ENCODE results near the gene CLCF1.

Gene CLCF1

DNA sequence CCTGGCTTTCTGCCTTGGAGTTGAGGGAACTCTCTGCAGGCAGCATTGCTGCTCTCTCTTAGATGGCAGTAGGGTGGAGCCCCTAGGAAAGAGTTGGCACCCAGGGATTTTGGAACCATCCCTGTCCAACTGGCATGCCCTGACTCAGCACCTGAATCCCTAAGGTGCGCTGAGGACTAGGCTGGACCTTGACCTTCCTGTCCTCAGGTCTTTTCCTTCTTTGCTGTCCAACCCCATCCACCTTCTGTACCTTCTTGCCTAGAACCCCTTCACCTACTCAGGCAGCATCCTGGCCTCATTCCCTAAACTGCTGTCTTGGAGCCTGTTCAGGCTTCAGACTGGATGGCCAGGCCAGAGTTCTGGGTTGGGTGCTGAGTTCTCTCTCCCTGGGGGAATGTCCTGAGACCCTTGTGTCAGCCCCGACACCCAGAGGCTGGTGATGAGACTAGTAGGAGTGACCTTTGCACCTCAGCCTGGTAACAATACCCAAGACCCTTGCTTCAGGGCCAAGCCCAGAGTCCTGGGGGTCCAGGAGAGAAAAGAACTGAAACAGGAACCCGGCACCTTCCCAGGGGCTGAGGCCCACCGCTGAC, 17.5 kb downstream of the CLCF1 start:
- DNase-seq, result no peak

DNA sequence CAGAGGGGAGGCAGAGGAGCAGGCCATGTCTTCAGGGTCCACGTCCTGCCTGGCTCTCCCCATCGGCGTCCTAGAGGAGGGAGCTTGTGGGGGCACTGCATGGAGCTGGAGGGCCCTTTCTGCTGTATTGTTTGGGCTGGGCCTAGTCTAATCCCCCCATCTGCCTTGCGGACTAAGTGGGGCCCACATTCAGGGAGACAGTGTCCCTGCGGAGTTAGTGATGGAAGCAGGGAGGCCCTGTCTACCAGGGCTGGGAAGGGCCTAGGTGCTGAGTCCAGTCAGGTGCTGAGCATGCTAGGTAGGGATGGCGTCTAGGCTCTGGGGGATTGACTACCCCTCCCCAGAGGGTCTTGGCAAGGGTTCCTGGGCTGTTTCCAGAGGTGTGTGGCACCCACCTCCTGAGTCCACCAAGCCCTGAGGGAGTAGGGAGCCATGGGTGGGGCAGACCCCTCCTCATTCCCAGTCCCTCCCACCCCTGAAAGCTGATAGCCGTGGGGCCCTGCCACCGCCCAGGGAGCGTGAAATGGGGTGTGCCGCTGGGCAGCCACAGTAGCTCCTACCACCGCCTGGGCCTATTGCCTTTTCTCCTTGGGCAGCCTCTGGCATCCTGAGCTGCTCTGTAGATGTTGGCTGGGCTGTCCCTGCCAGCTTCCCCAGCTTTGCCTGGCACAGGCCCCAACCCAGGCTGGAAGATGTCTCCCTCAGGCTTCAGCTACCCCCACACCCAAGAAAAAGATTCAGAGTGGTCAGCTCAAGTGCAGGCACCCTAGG, 18.2 kb downstream of the CLCF1 start:
- DNase-seq, result no peak

DNA sequence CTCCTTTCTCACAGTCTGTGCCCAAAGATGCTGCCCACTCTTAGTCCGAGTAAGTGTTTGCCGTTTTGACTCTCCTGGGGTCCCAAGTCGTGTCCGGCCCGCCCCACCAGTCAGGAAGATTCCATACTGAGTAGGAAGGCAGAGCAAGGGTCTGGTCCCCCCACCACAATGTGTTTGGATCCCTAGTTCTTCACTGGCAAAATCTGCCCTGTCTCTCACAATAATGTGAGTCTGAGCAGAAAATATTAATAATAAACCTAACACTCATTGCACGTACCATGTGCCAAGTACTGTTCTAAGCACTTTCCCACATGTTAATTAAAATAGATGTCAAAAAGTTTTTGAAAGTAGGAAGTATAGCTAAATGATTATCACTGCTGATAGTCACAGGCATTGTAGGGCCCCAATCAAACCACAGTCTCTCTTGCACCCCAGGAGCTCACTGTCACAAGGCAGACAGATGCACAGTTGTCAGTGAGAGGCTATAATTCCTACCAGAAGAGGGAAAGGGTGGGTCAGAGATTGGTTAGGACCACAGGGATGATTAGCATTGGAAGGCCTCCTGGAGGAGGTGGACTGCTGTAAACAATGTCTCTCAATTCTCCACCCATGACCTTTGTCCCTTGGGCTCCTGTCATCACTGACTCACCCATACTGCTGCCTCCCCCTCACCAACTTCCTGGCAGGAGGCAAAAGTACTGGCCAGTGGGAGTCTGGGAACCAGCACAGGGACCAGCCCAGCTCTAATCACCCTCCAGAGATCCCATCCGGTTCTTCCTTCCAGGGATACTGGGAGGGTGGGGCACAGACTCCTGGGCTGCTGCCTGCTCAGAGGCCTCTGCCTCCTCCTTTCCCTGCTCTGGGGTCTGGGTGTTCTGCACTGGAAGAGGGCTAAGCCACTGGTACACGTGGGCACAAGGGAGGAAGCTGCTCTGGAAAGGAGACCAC, 19.0 kb downstream of the CLCF1 start:
- peak; percentile 32 for DNase-seq

DNA sequence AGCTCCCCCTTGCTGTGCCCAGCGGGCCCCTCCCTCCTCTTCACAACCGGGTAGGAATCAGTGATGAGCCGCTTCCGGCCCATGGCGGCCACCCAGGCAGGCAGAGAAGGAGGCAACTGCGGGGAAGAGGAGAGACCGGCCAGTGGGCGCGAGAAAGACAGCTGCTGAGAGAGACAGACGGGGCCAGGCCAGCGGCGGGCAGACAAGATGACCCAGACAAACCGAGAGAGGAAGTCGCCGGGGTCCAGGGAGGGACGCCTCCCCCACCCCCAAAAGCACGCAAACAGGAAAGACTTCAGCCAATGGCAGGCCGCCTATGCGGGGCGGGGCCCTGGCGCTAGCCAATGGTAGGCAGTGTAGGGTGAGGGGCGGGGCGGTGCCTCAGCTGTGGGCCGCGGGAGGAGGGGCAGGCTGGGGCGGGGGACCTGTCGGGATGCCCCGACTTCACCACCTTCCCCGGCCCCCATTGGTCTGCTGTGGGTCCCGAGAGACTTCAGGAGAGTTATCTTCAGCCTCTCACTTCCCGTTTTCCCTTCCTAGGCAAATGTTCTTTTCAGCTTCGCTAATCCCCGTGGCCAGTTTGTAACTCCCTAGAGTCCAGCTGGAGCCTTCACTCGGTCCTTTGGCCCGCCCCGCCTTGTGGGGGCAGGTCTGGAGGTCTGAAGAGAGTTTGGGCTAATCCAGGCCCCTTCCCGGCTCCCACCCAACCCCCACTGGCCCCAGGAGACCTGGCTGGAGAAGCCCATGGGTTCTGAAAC, 19.9 kb downstream of the CLCF1 start, which contains the start of gene POLD4:
Gene POLD4 (minus strand): TSS at position 230 of the 758 bp plus-strand sequence. CDS start 147 bp downstream, at position 83.
- peak; percentile 97 for DNase-seq

DNA sequence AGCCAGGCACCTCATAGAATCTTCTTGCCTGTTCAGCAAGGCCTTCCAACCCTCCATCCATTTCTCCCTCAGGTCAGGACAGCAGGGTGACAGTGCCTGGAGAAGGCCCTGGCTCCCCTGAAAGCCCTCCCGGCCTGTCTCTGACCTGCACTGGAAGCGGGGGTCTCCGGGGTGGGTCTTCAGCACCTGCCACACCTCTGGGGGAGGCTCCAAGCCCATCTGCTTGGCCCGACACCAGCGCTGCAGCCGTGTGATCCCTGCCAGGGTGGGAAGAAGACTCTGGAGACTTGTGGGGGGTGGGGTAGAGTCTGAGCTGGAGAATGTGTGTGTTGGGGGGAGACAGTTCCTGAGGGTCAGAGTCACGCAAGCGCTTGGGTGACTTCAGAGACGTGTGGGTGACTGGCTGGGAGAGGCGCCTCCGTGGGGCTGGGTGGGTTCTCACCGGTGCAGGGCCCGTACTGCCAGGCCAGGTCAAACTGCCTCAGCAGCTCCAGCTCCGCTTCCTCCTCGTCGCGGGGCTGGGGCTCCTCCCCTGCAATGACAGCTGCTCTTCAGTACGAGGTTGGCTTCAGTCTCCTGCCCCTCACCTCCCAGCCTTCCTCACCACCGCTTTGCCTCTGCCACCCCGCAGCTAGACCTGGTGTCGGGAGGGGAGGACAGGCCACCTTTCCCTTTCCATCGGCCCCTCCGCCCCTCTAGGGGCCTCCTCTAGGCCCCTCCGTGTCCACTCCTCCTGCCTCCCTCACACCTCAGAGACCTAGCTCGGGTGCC, 20.7 kb downstream of the CLCF1 start:
- no peak for DNase-seq

DNA sequence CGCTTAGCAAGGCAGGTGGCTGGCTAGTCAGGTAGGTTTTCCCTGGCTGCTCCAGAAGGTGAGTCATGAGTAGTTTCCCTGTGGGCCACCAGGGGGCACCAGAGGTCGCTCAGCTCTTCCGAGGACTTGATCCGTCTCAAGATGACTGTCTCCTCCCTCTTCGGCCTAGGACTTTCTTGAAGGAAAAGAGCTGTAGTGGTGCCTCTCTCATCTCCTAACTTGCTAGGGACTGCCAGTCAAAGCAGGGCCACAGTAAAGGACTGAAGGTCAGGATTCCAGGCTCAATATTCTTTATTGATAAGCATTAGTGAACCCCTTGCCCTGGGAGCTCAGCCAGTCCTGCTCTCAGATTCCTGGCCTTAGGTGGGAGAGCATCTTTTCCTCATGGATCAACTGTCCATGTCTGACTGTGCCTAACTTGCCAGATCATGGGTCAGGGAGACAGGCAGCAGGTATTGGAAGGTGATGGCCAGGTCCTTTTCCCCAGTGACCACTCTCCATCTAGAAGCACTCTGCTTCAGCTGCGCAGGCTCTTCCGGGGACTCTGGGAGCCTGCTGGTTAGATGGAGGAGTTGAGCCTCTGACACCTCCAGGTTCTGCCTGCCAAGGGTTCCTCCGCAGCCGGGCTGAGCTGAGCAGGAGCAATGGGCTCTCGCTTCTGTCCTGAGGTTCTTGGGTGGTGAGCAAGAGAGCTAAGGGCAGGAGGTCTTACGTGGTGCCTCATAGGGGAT, 22.0 kb downstream of the CLCF1 start:
- peak; percentile 71 for DNase-seq

DNA sequence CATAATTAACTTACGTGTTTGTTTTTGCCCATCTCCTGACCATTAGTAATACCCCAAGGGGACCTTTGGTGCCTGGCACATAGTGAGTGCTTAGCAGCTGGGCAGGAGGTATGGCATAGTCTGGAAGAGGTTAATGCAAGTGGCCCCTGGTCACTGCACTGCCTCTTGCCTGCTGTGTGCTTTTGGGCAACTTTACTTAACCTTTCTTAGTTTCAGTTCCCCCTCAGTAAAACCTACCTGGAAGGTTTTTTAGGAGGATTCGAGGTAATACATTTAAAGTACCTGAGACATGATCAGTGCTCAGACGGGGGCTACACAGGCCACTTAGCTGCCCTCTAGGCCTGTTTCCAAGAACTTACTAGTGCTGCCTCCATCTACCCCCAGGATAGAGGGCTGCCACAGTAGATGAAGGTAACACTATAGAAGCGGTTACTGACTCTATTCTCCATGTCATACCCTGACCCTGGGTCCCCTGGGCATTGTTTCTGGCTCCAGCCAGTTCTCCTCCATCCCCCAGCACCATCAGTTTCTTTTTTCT, 23.4 kb downstream of the CLCF1 start:
- no peak for DNase-seq

DNA sequence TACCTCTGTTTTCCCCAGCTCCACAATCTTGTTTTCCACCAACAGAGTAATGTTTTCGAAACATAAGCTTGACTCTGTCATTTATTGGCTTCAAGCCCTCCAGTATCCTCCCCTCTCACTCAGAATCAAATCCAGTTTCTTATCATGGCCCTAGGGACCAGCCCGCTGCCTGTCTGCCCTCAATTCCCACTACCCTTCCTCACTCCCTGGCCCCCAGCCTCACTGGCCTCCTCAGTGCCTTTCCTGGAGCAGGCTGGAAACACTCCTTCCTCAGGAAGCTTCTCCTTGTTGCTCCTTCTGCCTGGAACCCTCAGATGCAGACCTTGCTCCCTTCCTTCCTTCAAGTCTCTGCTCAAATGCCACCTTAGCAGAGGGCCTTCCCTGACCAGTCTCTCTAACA, 23.9 kb downstream of the CLCF1 start:
- DNase-seq, result no peak

DNA sequence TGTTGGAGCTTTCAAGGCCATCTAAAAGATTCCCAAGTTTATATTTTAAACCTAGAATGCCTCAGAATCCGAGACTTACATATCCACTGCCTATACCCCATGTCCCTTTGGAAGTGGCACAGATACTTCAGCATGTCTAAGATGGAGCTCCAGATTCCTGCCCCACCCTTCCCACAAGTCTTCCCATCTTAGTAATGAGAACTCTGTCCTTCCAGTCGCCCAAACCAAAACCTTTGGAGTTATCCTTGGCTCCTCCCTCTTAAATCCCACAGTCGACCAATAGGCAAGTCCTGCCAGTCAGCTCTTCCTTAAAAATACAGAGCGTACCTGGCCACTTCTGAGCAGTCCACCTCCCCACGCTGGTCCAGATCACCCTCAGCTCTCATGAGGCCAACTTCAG, 24.4 kb downstream of the CLCF1 start:
- no peak for DNase-seq

DNA sequence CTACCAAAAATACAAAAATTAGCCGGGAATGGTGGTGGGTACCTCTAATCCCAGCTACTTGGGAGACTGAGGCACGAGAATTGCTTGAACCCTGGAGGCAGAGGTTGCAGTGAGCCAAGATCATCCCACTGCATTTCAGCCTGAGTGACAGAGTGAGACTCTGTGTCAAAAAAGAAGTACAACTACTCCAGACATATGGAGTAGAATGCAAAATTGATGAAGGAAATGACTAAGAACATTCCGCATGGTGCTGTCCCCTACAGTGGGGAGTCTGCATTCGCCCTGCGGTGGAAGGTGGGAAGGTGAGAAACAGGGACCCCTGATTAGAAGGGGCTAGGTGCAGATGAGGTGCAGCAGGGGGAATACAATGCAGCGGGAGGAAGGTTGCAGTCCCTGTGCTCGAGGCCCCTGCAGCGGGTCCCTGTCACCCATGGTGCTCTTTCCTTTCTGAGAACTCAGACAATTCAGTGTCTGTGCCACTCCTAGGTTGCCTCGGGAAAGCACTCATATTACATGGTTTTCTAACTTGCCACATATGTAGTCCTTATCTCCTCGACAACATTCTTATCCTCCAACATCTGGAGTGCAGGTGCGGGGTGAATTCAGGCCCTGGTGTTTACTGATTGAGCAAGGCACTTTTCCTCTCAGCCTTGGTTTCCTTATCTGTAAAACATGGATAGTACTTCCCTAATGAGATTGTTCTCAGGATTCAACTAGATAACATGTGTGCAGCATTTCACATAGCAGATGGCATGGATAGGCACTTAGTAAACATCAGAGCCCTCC, 25.2 kb downstream of the CLCF1 start:
- no peak for DNase-seq

DNA sequence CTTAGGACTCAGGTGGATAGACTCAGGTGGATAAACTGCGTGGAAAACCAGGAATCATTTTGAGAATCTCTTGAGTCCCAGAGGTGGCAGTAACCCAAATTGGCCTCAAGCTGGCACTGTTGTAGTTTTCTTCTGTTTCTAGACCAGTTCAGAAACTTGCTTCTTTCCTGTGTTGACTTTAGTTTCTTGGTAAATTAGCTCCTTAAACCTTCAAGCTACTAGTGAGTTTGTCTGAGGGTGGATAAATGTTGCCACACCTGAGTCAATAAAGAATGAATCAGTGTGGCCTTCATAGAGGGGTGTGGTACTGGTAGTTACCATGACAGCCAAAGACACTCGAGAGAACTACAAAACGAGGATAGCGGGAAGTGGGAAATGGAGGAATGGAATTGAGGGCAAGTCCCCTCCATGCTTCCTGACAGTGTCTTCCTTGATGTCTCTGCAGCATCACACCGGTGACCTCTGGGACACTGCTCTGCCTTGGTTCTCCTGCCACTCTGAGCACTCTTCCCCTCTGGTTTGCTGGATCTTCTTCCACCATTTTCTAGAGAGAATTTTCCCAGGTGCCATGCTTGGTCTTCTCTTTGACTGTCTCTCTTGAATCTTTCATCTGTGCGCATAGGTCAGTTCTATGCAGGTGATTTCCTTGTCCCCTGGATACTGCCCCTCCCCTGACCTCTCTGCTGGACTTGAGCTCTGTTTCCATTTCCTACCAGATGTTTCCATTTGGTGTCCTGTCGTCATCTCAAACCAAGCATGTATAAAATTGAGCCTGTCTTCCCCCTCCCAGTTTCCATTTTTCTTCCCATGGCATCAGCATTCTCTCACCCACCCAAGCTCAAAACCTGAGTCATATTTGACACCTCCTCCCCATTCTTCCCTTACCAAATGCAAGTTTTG, 27.2 kb downstream of the CLCF1 start:
- DNase-seq, result peak; percentile 37

DNA sequence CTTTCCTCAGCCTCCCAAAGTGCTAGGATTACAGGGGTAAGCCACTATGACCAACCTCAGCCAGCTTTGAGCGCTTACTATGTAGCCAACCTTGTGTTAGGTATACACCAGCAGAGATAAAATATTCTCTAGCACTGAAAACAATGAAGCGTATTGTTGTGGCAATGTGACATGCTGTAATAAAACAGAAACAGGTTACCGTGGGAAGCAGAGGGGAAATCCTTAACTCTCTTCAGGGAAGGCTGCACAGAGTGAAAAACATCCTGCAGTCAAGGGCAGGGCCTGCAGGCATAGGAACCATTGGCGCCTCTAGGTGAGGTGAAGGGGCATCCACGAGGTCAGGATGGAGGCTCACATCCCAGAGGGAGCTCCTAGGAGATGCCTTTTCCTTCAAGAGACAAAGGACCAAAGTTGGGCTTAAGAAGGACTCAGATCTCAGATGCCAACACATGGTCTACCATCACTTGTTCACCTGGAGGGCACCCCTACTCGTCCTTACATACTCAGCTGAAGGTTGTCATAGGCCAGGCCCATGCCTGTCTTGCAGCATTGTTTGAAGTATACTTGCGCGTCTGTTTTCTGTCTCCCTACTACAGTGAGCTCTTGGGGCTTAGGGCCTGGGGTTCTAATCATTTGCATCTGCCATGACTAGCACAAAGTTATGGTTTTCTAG, 28.0 kb downstream of the CLCF1 start:
- DNase-seq, result no peak

DNA sequence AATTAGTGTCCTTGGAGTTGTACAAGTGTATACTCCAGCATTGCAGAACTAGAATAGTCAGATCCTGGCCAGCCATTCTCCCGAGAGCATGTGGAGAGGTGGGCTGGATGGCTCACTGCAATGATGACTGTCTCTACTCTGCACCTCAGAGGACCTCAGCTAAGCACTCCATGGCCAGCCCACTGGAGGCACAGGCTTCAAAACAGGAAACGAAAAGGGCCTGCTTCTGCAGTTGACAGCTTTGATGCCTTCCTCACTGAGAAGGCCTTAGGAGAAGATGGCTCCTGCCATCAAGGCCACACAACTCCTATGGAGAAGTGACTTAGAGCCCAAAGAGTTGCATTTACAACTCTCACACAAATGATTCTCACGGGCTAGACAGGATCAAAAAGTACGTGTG, 29.1 kb downstream of the CLCF1 start:
- peak; percentile 35 for DNase-seq

DNA sequence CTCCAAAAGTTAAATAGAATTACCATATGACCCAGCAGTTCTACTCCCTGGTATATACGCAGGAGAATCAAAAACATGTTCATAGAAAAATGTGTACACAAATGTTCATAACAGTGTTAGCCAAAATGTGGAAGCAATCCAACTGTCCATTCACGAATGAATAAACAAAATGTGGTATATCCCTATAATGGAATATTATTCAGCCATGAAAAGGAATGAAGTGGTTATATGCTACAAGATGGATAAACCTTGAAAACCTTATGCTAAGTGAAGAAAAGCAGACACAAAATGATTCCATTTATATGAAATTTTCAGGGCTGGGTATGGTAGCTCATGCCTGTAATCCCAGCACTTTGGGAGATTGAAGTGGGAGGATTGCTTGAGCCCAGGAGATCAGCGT, 36.1 kb downstream of the CLCF1 start:
- DNase-seq, result no peak

DNA sequence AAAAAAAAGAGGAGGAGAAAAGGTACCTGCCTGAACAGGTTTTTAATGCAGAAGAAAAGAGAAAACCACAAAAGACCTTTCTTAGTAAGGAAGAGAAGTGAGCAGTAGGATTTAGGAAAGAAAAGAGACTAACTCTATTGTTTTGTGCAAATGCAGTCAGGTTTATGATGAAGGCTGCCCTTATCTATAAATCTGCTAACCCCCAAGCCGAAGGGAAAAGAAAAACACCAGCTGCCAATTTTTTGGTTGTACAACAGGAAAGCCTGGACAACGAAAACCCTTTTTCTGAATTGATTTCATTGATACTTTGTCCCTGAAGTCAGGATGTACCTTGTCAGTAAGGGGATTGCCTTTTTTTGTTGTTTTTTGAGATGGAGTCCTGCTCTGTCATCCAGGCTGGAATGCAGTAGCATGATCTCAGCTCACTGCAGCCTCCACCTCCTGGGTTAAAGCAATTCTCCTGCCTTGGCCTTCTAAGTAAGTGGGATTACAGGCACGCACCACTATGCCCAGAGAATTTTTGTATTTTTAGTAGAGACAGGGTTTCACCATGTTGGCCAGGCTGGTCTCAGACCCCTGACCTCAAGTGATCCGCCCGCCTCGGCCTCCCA, 41.2 kb downstream of the CLCF1 start:
- DNase-seq, result no peak

DNA sequence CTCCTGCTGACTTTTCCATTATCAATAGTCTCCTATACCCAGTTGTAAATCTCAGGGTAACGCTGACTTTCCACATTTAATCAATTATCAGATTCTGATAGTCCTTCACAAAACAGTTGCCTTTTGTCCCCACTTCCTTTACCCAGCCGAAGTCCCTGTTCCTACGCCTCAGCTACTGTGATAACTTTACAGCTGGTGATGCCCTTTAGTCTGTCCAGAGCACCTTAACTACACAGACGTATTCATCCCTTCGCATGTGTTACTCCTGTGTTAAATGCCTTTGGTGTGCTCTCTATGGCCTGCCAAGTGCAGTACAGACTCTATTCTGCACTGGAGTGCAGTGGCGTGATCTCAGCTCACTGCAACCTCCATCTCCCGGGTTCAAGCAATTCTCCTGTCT, 49.9 kb downstream of the CLCF1 start:
- DNase-seq, result no peak

DNA sequence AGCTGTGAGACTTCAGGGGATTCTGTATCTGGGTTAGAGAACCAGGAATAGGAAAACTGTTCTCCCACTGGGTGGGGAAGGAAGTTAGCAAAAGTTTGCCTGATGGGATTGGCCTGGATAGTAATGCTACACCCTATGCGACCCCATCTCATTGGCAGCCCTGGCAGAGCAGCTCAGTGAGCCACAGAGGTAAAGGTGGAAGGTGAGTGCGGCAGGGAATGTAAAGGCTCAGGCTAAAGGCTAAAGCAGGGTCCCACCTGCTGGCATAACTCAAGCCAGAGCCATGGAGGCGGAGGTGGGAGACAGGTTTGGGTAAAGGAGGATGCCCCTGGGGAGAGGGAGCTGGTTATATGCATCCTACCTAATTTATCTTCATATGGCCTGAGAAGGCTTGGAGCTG, 51.3 kb downstream of the CLCF1 start:
- DNase-seq, result no peak

DNA sequence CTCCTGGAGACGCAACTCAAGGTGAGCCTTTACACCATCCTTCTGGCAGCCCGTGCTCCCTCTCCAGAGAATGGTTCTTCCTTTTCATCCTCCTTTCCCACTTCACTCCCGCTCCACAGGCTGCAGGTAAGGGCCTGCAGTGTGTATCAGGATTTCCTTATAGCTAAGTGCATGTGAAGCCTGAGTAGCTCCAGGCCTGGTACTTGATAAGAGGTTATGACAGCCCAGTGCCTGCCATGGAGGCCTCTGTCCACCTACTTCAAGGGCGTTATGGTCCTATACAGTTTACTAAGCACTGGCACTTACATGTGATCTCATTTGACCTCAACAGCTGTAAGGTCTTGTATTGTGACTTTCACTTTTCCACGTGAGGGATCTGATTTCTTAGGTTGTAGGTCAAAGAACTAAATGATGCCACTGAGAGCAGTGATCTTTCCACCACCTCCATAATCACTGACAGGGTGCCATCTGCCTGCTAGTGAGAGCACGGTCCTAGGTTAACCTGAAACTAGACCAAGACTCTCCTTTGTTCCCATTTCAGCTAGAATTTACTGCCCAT, 52.0 kb downstream of the CLCF1 start:
- DNase-seq, result no peak

All from activated CD4-positive, alpha-beta T cell treated with anti-CD3 and anti-CD28 coated beads for 48 hours (primary cell).